Frontal cortex (tissue), 4 donors: ENCODE results near the gene DIP2B. TPM values are rescaled to one million over a fixed set of nuclear protein-coding genes. Genes with fewer than 3 reads are reported as not detected.

Source experiments
- DNase-seq, 2 donors: peaks; one replicate each; pipeline ENCODE4 v3.0.0; 2012; ENCODE audit warnings: low spot score in 2 of 2
- FAIRE-seq: peaks from 2 replicates; lab custom pipeline; 2012; peaks lifted over from hg19 to GRCh38; lab: Jason Lieb, UNC
- total RNA-seq: library from RNA; depleted of rRNA; stranded (reverse); fragments of >200 nt; gene quantifications from one replicate; pipeline ENCODE4 v1.2.3, GENCODE V29; 2014
- donor health status: control.
- donor health status: control.
- donor health status: control.

The DIP2B gene
- total RNA-seq, 1 donor from 2014 or later, result 48.5 TPM

DNA sequence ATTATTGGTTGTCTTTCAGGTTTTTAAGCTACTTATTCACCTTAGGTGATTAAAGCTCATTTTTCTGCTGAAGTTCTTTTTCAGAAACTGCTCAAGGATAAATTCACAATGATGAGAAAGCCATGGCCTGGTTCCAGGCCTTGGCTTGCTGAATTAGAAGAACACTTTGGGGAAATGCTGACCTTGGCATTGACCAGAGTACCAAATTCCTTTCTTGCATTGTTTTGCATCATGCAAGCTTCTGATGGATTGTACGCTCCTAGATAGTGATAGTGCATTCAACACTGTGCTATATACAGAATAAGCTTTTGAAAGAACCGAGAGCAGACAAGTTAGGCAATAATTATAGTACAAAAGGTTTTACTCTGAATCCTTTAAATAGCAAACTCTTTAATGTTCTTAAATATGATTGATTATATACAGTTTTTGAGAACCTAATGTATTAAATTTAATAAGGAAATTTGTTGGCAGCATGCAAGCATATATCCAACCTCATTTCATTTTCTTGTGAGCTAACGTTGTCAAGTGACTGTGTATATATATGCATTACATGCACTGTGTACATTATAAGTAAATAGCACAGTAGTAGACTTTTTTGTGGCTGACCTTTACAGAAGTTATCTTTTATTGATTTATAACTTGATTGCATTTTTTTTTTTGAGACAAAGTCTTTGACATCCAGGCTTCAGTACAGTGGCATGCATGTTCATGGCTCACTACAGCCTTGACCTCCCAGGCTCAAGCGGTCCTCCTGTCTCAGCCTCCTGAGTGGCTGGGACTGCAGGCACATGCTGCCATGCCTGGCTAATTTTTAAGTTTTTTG lies 99.2 kb downstream of the DIP2B start:
- FAIRE-seq (no peak), DNase-seq (no peak)

DNA sequence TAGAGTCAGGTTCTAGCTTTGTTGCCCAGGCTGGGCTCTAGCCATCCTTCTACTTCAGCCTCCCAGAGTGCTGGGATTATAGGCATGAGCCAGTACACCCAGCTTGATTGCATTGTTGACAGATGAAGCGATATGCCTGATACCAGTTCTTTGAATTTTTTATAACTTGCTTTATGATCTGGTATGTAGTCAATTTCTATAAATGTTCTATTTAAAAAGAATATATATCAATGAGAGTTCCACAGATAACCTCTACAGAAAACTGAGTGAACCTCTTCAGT lies 99.8 kb downstream of the DIP2B start:
- DNase-seq (no peak), FAIRE-seq (no peak)

GRCh38 chr12:50606675-50607375 lies 102.0 kb downstream of the DIP2B start:
- no peak for FAIRE-seq
- DNase-seq, result no peak

DNA sequence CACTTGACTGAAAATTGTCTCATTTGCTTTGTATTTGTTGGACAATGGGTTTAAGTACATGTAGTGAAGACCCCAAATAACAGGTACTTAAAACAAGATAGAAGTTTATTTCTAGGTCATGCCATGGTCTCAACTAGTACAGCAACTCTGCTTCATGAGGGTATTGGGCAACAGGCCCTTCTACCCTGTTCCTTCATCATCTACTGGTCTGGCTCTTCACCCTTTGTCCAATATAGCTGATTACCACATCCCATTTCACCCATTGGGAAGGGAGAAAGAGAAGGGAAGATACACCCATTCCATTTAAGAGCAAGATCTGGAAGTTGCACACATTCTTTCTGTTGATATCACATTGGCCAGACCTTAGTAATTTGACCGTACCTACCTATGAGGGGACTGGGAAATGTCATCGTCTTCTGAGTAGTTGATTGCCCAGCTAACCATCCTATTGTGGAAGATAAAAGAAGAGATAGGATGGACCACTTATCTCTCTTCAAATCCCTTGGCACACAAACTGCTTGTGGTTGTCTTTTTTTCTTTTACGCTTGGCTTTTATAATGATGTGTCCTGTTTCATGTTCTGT lies 104.6 kb downstream of the DIP2B start:
- no peak for FAIRE-seq
- no peak for DNase-seq

DNA sequence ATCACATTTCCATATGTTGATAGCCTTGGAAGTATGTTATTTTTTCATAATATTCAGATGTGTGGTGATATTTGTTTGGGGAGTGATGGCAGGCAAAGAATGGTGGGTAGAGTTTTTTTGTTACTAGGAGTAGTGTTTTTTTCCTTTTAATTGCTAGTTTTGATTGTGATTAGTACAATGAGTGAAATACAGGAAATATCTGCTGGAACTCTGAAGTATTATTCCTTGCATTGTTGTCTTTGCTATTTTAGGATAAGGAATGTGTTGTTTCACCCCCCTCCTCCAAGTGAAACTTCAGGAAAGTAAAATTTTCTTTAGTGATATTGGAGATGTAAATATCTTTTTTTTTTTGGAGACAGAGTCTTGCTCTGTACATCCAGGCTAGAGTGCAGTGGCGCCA lies 105.4 kb downstream of the DIP2B start:
- FAIRE-seq, result no peak

DNA sequence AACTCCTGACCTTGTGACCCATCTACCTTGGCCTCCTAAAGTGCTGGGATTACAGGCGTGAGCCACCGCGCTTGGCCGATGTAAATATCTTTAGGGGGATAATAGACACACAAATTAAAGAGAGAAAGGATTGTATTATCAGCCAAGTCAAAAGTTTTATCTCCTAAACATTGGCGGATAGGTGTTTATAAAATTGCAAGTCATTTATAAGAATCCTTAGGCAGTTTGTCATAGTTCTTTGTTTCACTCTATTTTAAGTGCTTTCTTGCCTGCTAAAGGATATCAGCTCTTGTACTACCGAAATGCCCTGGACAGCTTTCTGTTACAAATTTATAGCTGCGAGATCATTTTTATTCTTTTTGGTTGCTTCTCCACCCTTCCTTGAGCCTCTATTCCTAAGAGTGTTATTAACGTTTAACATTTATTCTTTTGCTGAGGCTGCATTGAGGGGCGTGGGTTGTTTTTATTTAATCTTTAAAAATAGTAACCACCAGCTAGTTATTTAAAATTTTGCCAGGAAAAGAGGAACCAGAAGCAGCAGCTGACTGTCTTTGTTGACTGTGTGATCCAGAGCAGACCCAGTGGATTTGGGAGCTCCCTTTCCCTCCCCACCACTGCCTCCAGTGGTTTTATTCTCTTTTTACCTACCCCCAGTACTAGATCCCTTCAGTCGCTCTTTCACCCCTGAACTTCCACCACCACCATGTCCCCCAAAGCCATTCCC lies 106.4 kb downstream of the DIP2B start:
- DNase-seq (no peak), FAIRE-seq (no peak)

More for the DNA sequence above, 105.4 kb downstream of the DIP2B start:
- no peak for DNase-seq

GRCh38 chr12:50612882-50613281 lies 108.1 kb downstream of the DIP2B start:
- DNase-seq (no peak), FAIRE-seq (no peak)

DNA sequence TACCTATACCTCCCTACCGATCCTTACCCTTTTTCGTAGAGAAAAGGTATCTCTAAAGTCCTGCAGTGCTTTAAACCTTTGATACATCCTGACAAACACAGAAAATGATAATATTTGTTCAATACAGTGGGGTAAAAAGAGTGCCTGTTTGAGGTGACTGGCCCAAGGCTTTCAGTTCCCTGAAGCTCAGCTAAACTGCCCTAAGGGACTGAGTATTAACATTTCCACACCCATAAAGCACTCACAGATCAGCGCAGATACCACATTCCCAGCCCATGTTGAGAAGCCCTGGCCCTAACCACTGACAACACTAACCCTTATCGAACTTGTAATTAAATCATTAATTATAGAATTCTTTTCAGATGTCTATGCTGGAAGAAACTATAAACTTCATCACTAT lies 108.7 kb downstream of the DIP2B start:
- FAIRE-seq, result no peak
- no peak for DNase-seq

- no peak for FAIRE-seq
Observed at GRCh38 chr12:50614167-50614759, 109.5 kb downstream of the DIP2B start.

GRCh38 chr12:50615145-50615906 lies 110.5 kb downstream of the DIP2B start:
- FAIRE-seq (no peak), DNase-seq (no peak)

More at GRCh38 chr12:50614167-50614759, 109.5 kb downstream of the DIP2B start:
- DNase-seq, result no peak

DNA sequence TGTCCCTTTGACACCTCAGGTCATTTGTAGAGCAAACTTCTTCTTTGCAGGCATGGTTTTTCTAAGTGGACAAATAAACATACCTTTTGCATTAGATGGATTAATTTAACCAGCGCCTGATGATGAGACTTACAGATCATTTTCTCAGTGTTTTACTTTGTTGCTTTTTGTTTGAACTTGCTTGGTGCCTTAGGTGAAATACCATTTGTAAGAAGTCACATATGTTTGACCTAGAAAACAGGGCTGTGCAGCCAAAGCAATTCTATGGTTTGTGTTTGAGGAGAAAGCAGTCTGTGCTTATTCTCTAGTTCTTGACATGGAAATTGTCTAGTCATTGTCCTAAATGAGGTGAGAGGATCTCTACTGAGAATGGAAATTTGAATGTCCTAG lies 111.1 kb downstream of the DIP2B start:
- no peak for FAIRE-seq
- DNase-seq, result no peak

- no peak for FAIRE-seq
- DNase-seq, result no peak
Observed at GRCh38 chr12:50617657-50618056, 112.9 kb downstream of the DIP2B start.

- FAIRE-seq (no peak), DNase-seq (no peak)
Observed at GRCh38 chr12:50618864-50619609, 114.3 kb downstream of the DIP2B start.

DNA sequence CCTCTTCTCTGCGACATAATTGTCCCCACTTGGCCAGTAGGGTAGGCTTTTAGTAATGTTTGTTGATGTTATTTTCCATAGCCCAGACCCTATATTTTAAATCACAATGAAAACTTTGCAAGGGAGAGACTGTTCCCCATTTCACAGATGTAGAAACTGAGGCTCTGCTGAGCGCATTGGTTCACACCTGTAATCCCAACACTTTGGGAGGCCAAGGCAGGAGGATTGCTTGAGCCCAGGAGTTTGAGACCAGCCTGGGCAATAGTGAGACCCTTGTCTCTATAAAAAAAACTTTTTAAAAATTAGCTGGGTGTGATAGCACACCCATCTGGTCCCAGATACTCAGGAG lies 114.8 kb downstream of the DIP2B start:
- DNase-seq (no peak), FAIRE-seq (no peak)

- FAIRE-seq (no peak), DNase-seq (no peak)
Observed at GRCh38 chr12:50620109-50620977, 115.6 kb downstream of the DIP2B start.

GRCh38 chr12:50620978-50621360 lies 116.2 kb downstream of the DIP2B start:
- FAIRE-seq (no peak), DNase-seq (no peak)

DNA sequence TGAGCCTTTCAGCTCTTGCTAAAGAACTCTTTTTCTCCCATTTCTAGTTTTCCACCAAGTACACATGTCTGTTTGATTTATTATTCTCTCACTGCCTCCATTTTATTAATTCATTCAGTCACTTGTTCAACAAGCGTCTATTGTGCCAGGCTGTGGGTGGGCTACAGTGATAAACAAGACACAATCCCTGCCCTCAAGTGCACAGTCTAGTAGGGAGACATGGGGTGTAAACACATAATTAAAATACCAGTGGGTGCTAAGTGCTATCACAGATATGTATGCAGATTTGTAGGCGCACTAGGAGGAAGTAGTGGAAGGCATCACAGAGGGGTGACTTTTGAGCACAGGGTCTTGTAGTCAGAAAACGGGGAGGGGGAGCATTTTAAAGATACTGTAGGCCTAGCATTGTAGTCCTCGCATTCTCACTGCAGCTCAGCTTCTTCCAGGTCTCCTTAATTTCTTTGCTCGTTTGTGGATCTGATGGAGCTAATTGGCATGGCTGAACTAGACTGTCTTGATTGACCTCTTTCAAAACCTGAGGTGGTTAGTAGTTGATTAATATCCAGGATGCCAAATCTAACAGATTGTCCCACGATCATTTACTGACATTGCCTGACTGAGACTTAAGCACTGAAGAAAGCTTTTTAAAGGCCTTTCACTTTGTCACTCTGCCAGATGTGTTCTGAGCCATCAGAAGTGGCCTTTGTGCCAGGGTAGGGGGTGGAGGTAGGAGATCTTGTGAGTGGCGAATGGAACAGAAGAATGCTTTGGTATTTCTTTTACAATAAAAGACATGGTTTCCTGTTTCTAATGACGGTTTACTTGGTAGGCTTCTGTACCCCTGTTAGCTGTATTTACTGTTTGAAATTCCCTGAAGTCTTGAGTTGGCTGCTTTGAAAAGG lies 116.9 kb downstream of the DIP2B start:
- FAIRE-seq, result no peak

More for the DNA sequence above, 116.9 kb downstream of the DIP2B start:
- DNase-seq, result no peak
